Activated T-cell treated with anti-CD3 and anti-CD28 coated beads, Interleukin-2, amount 50 U/mL, for 72 hours (primary cell): Measurements from ENCODE around the gene ADAMTSL5. TPM values are rescaled to one million over a fixed set of nuclear protein-coding genes. Genes with fewer than 3 reads are reported as not detected.

ENCODE experiments used
- ATAC-seq, 2 donors: fragments of 150-1000 bp; cut with Tn5 transposase; replicated peaks in 1 of 2; 2 replicates each; pipeline ENCODE4 v1.10.0; 2021; ENCODE audit warnings: moderate library complexity in 2 of 2, mild to moderate bottlenecking in 1 of 2
- DNase-seq, 2 donors: peaks; one replicate each; pipeline ENCODE4 v3.0.0; 2021 to 2022; ENCODE audit warnings: mixed read lengths in 1 of 2
- H3K27ac Mint-ChIP-seq: one replicate; pipeline ENCODE4 v1.8.0; 2022; ENCODE audit warnings: mild to moderate bottlenecking, moderate library complexity, mixed read lengths
- H3K27me3 Mint-ChIP-seq: one replicate; pipeline ENCODE4 v1.8.0; 2022; ENCODE audit warnings: low read depth, mixed read lengths
- H3K36me3 Mint-ChIP-seq, 2 donors: one replicate each; pipeline ENCODE4 v1.8.0; 2022; ENCODE audit warnings: mixed read lengths in 2 of 2, mild to moderate bottlenecking in 1 of 2; ENCODE audit not compliant: insufficient read depth in 2 of 2
- H3K4me1 Mint-ChIP-seq: one replicate; pipeline ENCODE4 v1.8.0; 2022; ENCODE audit warnings: low read depth, mixed read lengths
- H3K4me3 Mint-ChIP-seq, 2 donors: one replicate each; pipeline ENCODE4 v1.8.0; 2022; ENCODE audit warnings: mild to moderate bottlenecking in 2 of 2, mixed read lengths in 2 of 2, moderate library complexity in 2 of 2
- H3K9me3 Mint-ChIP-seq, 2 donors: one replicate each; pipeline ENCODE4 v1.8.0; 2022; ENCODE audit warnings: mixed read lengths in 2 of 2
- total RNA-seq, 2 donors: library from RNA; stranded (reverse); gene quantifications; one replicate each; pipeline ENCODE4 v1.2.3, GENCODE V29; 2022

Gene ADAMTSL5
- total RNA-seq, 2 donors from 2014 or later, result 4.3 to 5.5 TPM

- H3K9me3 Mint-ChIP-seq, result no peaks in the 10 kb centered on the region
- peaks cover 2% of the 10 kb centered on the region for H3K27me3 Mint-ChIP-seq
- no peaks in the 10 kb centered on the region for H3K36me3 Mint-ChIP-seq
- H3K27ac Mint-ChIP-seq, result no peak overlapping the region
- peaks cover 4% of the 10 kb centered on the region for H3K4me1 Mint-ChIP-seq
- DNase-seq (no peak), ATAC-seq (no peak)
- H3K4me3 Mint-ChIP-seq, result no peak overlapping the region
These were observed 46.8 kb downstream of the ADAMTSL5 start for GRCh38 chr19:1466018-1466460.

GRCh38 chr19:1465191-1466016, 47.4 kb downstream of the ADAMTSL5 start:
- Mint-ChIP-seq H3K27me3 (no peaks in the 10 kb centered on the region), H3K4me1 (peaks cover 4% of the 10 kb centered on the region), H3K36me3 (no peaks in the 10 kb centered on the region), H3K27ac (no peak overlapping the region), H3K4me3 (no peak overlapping the region), H3K9me3 (no peaks in the 10 kb centered on the region)
- ATAC-seq, result peak in 1 of 2 donors; percentile 48
- peak; percentile 47 to 65 for DNase-seq

- DNase-seq, result no peak
- H3K4me3 Mint-ChIP-seq, result no peak overlapping the region
- H3K27ac Mint-ChIP-seq, result no peak overlapping the region
- ATAC-seq, result no peak
- no peaks in the 10 kb centered on the region for H3K9me3 Mint-ChIP-seq
- H3K4me1 Mint-ChIP-seq, result peaks cover 10% of the 10 kb centered on the region
- no peaks in the 10 kb centered on the region for H3K36me3 Mint-ChIP-seq
- H3K27me3 Mint-ChIP-seq, result peaks cover 6% of the 10 kb centered on the region
These were observed 51.0 kb downstream of the ADAMTSL5 start for GRCh38 chr19:1461862-1462261.

- H3K4me1 Mint-ChIP-seq, result peaks cover 16% of the 10 kb centered on the region
- H3K9me3 Mint-ChIP-seq, result no peaks in the 10 kb centered on the region
- DNase-seq (no peak), ATAC-seq (no peak)
- no peak overlapping the region for H3K27ac Mint-ChIP-seq
- no peaks in the 10 kb centered on the region for H3K36me3 Mint-ChIP-seq
- H3K4me3 Mint-ChIP-seq, result no peak overlapping the region
- peaks cover 12% of the 10 kb centered on the region for H3K27me3 Mint-ChIP-seq
These were observed 52.5 kb downstream of the ADAMTSL5 start for GRCh38 chr19:1460033-1460995.

GRCh38 chr19:1459479-1459878, 53.3 kb downstream of the ADAMTSL5 start:
- peaks cover 14% of the 10 kb centered on the region for H3K27me3 Mint-ChIP-seq

GRCh38 chr19:1457892-1458291, 54.9 kb downstream of the ADAMTSL5 start:
- no peak overlapping the region for H3K4me3 Mint-ChIP-seq
- DNase-seq (no peak), ATAC-seq (no peak)
- no peak overlapping the region for H3K27ac Mint-ChIP-seq
- H3K4me1 Mint-ChIP-seq, result peaks cover 17% of the 10 kb centered on the region
- no peaks in the 10 kb centered on the region for H3K9me3 Mint-ChIP-seq
- H3K36me3 Mint-ChIP-seq, result no peaks in the 10 kb centered on the region
- peaks cover 26% of the 10 kb centered on the region for H3K27me3 Mint-ChIP-seq

More at GRCh38 chr19:1459479-1459878, 53.3 kb downstream of the ADAMTSL5 start:
- H3K4me3 Mint-ChIP-seq, result no peak overlapping the region
- H3K9me3 Mint-ChIP-seq, result no peaks in the 10 kb centered on the region
- no peak for ATAC-seq
- DNase-seq, result no peak
- peaks cover 17% of the 10 kb centered on the region for H3K4me1 Mint-ChIP-seq
- H3K36me3 Mint-ChIP-seq, result no peaks in the 10 kb centered on the region
- H3K27ac Mint-ChIP-seq, result no peak overlapping the region

GRCh38 chr19:1457031-1457739, 55.6 kb downstream of the ADAMTSL5 start:
- H3K9me3 Mint-ChIP-seq, result no peaks in the 10 kb centered on the region
- H3K36me3 Mint-ChIP-seq, result no peaks in the 10 kb centered on the region
- no peak for ATAC-seq
- H3K4me3 Mint-ChIP-seq, result no peak overlapping the region
- no peak overlapping the region for H3K27ac Mint-ChIP-seq
- peaks cover 33% of the 10 kb centered on the region for H3K27me3 Mint-ChIP-seq
- no peak for DNase-seq
- H3K4me1 Mint-ChIP-seq, result peaks cover 17% of the 10 kb centered on the region

GRCh38 chr19:1456121-1456900, 56.5 kb downstream of the ADAMTSL5 start:
- ATAC-seq (no peak), DNase-seq (no peak)
- no peaks in the 10 kb centered on the region for H3K9me3 Mint-ChIP-seq
- H3K4me1 Mint-ChIP-seq, result peaks cover 17% of the 10 kb centered on the region
- peaks cover 41% of the 10 kb centered on the region for H3K27me3 Mint-ChIP-seq
- peak overlapping the region in 1 of 2 donors; percentile 64 for H3K4me3 Mint-ChIP-seq
- H3K27ac Mint-ChIP-seq, result no peak overlapping the region
- H3K36me3 Mint-ChIP-seq, result no peaks in the 10 kb centered on the region

- Mint-ChIP-seq H3K9me3 (no peaks in the 10 kb centered on the region), H3K4me1 (peaks cover 23% of the 10 kb centered on the region), H3K27ac (no peak overlapping the region), H3K27me3 (peaks cover 49% of the 10 kb centered on the region), H3K36me3 (no peaks in the 10 kb centered on the region), H3K4me3 (peak overlapping the region; percentile 31 to 64)
- DNase-seq (peak; percentile 80 to 84), ATAC-seq (peak; percentile 75 to 81)
These were observed 57.3 kb downstream of the ADAMTSL5 start for GRCh38 chr19:1455336-1456120.
